Measurements from ENCODE around the gene FSTL4.

Gene FSTL4

DNA sequence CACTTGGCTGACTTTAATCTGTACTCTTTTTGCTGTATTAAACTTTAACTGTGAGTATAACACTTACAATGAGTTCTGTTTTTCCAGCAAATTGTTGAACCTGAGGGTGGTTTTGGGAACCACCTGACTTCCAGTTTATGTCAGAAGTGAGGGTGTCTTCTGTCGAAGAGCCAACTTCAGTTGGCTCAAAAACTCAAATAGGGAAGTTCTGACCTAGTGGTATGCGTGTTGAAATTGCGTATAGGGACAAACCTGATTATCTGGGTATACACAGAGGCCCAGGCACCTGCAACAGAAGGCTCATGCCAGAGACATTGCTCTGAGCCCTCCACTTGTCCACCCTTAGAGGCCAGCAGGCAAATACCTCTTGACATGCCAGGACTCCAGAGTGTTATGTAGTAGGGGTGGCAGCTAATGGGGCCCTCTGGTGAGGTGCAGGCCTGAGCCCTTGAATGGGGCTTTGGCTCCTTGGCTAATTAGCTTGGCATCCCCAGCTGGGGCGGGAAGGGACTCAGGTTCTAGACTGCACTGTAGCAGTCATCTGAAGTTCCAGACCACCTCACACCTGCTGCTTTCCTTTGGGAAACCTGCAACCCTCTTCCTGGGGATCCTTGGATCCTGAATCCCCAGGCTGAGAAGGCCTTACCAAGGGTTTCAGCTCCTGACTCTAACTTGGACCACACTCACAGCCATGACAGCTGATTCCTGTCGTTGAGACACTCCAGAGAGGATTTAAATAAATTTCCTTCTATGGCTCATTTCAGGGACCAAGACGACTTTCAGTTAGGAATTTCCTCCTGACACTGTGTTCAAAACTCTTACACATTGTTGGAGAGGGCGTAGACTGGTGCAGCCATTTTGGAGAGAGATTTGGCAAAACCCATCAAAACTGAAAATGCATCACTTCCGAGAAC lies 370.9 kb downstream of the FSTL4 start:
- no peak for DNase-seq (ENCODE audit: low read depth)

DNA sequence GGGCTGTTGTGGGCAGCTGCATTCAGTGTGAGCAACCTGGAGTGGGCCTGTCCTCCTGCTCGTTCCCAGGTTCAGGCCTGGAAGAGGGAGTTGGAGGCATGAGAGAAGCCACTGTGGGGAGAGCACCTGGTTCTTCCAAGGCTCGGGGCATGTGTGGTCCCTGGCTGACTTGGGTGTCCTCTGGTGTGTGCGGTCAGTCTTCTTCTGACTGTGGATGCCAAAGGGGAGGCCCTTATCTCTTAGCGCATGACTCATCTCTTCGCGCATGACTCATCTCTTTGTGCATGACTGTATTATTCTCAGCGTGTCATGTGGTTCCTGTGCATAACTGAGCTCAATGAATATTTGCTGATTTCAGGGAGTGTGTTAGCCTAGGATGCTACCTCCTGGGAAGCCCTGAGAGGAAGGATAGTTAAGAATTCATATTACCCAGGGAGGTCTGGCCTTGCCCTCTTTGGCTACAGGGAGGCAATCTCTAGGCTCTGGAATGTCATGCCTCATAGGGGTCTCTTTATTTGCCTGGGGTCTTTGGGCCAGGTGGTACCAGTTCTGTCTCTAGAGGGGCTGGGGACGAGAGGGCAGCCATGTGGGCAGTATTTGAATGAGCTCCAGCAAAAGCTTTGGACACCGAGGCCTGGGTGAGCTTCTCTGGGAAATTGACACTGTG lies 371.8 kb downstream of the FSTL4 start:
- peak; percentile 41 for DNase-seq (ENCODE audit: low read depth)

DNA sequence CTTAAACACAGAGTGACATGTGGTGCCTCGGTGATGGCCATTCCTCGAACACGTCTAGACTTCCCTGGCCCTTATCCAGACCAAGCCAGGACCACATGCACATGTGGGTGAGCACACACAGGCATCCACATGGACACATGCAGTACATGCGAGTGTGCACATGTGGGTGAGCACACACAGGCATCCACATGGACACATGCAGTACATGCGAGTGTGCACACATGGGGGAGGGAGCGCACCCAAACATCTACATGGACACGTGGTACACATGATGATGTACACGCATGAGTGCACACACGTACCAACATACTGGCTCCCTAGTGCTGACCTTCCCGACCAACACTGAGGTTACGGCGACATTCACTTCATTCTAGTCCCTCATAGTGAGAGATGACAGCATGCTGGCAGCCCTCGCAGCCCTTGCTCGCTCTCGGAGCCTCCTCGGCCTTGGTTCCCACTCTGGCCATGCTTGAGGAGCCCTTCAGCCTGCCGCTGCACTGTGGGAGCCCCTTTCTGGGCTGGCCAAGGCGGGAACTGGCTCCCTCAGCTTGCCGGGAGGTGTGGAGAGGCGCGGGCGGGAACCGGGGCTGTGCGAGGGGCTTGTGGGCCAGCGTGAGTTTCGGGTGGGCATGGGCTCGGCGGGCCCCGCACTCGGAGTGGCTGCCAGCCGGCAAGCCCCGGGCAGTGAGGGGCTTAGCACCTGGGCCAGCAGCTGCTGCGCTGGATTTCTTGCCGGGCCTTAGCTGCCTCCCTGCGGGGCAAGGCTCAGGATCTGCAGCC lies 373.7 kb downstream of the FSTL4 start:
- DNase-seq (ENCODE audit: low read depth), result no peak

DNA sequence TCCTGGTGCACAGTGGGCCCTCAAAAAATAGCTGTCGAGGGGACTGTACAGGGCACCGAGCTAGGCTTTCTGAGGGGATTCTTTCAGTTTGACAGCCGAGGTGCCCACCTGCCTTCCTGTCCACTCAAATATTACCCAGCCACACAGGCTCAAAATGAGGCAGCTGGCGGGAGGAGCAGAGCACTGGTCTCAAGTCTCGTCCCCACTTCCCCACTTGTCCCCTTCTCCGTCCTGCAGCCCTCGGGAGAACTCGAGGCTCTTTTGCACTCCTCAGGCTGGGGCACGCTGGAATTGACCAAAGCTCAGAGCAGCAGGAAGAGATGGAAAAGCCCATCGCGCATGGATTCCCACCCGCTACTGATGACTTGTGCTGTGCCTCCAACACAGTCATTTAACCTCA lies 375.4 kb downstream of the FSTL4 start:
- no peak for DNase-seq (ENCODE audit: low read depth)

DNA sequence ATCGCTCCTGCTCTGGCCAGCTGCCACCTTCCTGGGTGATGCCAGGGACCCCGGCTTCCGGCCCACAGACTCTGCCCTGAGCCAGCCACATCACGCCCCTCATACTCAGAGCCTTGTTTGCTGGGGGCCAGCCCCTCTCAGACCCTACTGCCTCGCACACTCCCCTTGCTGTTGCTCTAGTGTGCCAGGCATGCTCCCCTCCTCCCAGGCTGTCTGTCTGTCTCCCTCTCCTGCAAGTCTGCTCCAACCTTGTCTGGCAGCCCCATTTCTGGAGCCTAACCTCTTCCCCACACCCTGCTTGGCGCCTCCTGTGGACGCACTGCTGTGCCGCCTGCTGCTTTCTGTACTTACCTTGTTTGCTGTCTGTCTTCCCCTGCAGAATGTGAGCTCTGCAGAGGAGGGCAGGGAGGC lies 375.8 kb downstream of the FSTL4 start:
- DNase-seq (ENCODE audit: low read depth), result no peak

DNA sequence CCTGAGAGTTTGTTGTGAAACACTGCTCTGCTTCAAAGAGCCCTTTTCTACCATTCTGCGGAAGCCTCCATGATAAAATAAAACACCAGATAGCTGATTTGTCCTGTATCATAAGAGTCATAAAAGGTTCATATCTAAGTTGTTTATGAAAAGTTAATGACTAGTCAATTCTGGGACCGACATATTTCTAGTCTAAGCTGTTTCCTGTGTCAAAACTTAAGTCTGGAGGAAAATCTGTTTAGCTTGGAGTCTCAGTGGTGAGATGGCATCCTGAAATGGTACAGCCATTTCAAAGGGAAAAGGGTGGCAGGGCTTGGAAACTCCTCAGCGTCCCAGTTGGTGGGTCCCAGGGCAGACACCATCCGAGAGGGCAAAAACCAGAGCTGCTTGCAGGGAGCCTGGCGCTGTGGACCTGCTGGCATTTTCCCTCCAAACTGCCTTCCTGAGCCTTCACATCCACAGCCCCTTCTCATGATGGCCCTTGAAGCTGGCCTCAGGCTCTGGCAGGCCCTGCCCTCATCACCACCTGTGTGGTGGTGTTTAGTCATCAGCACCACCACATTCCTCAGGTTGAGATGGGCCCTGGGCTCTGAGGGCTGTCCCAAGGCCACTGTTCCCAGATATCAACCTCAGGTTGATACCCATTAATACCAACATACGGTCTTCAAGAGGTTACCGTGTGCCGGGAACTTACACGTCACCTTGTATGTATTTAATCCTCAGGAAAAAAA lies 376.5 kb downstream of the FSTL4 start:
- no peak for DNase-seq (ENCODE audit: low read depth)

DNA sequence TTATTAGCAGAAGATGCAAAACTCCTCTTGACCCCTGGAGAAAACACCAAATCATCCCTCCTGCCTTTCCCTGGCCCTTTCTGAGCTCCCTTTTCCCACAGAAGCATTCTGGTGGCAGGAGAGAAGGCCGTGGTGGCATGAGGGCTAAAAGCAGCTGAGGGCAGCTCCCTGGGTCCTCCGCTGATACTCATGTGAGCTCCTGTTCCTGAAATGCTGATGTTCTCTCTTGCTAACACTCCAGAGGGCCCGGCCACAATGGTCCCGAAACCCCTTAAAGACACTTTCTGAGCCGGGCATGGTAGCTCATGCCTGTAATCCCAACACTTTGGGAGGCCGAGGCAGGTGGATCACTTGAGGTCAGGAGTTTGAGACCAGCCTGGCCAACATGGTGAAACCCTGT lies 377.4 kb downstream of the FSTL4 start:
- no peak for DNase-seq (ENCODE audit: low read depth)

DNA sequence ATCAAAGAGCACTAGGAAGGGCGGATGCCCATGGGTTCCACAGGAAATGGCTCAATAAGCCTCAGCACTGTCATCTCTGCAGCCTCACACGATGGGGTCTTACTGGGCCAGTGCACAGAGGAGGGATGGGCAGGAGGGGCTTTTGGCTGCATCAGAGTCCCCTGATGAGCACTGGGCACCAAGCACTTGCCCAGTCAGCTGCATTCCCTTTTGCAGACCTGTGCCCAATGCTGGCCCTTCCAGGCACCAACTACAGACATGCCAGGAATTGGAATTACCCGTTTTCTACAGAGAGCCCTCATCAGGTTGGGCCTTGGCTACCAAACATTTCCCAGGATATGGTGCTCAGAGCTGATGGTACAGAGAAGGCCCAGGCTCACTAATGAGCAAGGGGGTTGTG lies 378.1 kb downstream of the FSTL4 start:
- DNase-seq (ENCODE audit: low read depth), result no peak

DNA sequence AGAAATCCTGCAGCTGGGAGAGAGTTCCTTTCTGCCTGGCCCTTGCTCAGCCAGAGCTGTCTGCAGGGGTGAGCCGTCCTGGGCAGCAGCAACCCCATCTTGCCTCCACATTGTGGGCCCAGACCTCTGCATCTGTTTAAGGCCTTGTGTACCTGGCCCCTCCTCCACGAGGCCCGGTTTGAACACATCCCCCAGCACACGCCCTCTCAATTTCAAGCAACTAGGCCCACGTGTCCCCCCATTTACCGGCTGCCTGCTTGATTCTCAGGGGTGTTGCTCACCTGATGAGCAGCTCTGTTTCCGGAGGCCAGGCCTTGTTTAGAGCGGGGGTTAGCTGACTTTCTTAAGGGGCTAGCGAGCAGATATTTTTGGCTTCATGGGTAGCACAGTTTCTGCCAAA lies 378.7 kb downstream of the FSTL4 start:
- DNase-seq (ENCODE audit: low read depth), result no peak

DNA sequence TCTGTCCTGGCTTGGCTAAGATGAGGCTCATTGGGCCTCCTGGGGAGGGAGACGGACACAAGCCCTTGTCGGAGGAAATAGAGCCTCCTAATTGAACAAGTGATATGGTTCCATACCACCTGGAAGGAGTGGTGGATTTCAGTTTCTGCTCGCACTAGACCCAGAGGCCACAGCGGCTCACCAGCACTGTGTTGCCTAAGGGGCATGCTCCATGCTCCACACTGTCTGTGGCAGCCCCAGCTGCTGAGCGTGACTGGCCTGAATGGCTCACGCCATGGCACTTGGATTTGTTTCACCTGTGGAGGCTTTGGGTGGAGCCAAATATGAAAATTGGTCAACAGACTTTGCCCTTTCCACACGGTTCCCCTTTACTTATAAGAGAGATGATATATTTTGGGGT lies 379.4 kb downstream of the FSTL4 start:
- no peak for DNase-seq (ENCODE audit: low read depth)

DNA sequence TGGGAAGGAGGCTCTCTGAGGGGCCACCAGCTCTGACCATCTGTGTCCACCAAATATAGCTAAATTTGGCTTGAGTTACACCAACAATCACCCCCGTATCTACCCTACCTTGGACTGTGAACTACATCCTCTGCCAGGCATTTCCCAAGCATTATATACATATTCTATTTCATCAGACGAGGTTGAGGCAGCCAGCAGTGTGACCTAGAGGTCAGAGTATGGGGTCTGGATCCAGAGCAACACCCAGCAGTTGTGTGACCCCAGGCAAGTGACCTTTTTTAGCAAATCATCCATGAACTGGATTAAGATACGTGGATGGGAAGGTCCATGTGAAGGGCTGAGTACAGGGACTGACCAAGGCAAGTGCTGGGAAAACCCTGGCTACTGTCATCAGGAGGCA lies 379.9 kb downstream of the FSTL4 start:
- DNase-seq (ENCODE audit: low read depth), result no peak

DNA sequence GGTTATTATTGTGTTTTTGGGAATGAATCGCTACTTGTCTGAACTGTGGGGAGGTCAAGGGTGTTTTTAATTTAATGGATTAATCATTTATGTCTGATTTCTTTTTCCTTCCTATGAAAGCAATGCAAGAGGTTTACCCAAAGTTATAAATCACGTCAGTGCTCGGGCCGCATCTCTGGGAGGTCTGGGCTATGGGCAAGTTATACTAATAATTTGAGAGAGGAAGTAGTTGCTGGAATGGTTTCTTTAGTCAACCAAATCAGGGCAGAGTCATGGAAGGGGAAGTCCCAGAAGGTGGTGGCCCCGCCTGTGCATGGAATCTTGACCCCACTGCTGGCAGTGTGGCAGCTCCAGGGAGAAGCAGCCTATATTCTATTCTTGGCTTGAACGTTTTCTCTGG lies 380.3 kb downstream of the FSTL4 start:
- DNase-seq (ENCODE audit: low read depth), result no peak

DNA sequence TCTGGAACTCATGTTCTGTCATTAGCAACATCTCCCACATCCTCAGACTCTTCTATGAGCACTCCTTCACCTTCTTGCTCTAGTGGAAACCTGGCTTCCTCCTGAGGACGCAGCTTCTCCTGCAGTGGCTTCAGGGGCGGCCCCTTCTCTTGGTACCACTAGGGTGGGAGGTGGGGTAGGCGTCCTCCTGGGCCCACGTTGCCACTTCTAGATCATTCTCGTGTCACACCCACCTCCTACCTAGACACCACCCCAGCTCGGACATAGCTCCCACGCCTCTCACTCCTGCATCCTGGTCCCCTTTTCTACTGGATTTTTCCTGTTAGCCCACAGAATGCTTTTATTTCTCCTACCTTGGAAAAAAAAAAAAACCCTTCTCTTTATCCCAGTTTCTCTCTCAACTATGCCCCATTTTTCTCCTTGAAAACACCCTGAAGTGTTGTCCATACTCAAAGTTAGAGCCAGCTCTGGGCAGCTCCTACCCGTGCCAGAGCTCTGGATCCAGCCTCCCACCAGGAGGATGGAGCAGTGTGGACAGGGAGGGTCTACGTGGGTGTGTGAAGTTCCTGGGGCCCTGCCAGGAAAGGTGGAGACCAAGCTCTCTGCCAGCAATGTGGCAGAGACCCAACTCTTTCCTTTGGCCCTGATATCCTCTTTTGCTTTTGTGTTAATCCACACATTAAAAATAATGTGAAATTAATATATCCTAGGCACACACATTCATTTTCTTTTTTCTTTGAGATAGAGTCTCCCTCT lies 381.3 kb downstream of the FSTL4 start:
- no peak for DNase-seq (ENCODE audit: low read depth)

DNA sequence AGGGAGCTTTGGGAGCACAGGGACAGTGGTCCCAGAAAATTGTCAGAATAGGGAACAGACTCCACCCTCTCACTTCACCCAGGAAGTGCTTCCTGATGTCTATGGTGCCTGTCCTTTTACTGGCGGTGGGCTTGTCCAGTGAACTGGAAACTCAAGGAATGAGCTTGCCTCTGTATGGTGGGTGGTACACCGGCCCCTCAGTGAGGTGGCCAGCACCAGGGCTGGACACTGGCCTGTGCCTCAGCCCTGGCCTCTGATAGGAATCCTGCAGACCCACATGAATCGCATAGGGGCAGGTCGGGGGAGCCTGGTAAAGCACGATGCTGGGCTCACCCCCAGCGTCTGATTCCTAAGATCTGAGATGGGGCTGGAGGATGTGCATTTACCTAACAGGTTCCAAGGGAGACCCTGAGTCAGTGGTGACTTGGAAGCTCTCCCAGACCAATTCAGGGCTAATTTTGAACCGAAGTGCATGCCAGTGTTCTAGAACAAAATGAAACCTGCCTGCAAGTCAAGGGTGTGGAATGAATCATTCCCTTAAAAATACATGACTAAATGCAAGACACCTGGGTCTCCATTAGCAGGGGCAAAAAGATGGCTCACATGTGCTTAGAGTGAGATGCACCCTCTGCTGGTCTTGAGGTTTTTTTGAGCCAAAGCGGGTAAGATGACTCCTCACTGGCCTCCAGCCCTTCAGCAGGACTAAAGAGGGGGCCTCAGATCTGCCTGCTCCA lies 382.2 kb downstream of the FSTL4 start:
- DNase-seq (ENCODE audit: low read depth), result no peak

DNA sequence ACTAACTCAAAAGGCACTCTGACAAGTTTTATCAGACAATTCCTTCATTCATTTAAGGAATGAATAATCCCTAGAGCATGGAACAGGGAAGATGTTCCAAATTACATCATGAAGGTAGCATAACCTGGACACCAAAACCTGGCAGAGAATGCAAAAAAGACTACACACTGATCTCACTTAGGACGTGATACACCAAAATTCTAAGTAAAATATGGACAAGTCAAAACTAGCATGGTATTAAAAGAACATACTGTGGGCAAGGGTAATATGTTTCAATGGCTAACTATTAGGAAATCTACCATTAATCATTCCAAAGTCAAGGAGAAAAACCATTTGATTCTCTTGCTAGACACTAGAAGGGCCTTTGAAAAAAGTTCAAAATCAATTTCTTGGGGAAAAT lies 384.0 kb downstream of the FSTL4 start:
- DNase-seq (ENCODE audit: low read depth), result no peak

DNA sequence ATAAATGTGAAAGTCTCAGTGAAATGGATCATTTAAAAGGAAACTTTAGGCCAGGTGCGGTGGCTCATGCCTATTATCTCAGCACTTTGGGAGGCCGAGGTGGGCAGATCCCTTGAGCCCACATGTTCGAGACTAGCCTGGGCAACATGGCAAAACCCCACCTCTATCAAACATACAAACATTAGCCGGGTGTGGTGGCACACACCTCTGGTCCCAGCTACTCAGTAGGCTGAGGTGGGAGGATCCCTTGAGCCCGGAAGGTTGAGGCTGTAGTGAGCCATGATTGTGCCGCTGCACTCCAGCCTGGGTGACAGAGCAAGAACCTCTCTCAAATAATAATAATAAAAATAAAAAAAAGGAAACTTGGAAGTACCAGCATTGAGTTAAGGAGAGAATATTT lies 384.4 kb downstream of the FSTL4 start:
- DNase-seq (ENCODE audit: low read depth), result no peak

DNA sequence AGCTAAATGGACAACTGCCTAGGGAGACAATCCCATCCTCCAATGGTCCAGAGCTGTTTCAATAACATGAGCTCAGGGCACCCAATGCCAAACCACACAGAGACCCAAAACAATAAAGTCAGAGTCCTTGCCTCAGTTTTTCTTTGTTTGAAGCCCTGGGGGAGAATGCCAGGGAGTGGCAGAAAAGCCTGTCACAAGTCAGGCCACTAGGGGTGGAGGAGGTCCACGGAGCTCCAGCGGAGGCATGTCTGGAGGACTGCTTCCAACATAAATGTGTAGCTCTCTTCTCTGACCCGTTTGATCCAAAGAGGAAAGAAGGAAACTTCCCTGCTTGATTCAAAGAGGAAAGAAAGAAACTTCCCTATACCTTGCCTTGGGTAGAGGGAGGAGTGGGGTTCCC lies 385.3 kb downstream of the FSTL4 start:
- DNase-seq (ENCODE audit: low read depth), result no peak

DNA sequence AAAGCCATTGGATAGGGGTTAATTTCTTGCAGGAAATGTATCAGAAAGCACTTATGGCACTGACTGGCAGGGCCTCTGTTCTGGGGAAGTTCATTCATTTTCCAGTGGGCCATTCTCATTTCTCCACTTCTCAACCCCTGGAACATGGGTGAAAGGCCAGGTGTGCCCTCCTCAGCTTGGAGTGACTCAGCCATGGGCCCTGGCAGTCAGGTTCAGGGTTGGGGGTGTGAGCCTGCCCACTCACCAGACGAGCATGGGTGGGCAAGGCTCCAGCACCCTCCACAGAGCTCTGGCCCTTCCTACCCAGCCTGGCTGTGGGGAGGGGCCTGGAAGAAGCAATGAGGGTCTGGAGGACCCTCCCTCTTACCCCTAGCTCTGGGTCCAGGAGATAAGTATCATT lies 386.2 kb downstream of the FSTL4 start:
- DNase-seq (ENCODE audit: low read depth), result no peak

DNA sequence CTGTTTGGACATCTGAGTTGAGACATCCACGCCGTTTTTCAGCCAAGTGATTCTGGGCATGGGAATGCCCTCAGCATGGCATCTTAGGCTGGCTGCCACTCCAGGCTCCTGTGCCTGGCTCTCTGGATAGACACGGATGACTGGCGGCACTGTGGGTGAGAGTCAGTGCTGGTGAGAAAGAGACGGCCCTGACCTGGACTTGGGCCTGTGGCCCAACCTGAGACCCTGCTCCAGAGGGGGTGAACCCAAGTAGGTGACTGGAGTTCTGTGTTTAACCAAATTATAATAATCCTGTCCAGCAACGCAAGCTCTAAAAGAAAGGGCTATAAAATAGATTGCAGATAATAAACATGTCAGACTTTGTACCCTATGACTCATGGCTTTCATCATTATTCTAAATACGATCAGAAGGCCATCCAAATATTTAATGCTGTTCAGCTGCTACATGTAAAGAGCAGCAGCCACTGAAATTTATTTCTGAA lies 386.6 kb downstream of the FSTL4 start:
- DNase-seq (ENCODE audit: low read depth), result no peak

DNA sequence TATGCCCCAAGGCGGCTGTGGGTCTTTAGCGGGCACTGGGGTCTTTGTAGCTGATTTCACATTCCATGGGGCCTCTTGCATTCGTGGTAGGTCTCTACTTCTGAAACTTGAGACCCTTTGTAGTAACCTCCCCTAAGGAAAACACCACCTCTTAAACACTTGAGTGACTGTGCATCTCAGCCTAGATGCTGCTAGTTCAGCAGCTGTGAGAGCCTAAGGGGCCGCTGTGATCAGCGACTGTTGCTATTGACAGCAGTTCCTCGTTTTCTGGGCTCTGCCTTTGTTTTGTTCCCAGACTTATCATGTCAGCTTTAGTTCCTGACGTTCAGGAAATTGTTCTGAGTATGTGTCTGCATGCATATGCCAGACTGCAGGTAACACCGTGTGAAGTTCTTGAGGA lies 389.4 kb downstream of the FSTL4 start:
- DNase-seq (ENCODE audit: low read depth), result no peak

DNA sequence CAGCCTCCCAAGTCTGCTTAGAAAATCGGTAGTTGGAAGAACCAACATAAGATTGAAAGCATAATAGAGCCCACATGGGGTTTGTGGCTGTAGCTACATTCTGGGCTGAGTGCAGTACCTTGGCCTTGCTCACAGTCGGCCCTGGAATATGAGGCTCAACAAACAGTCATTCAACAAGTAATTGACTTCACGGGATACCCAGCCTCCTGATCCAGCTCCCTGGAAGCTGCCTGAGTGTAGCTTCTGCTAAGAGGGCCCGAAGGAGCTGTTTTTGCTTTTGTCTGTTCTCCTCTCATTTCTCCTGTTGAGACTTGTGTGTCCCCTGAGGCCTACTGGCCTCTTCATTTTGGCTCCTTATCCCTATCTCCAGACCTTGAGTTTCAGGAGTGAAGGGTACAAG lies 389.8 kb downstream of the FSTL4 start:
- DNase-seq (ENCODE audit: low read depth), result no peak

All from activated T-cell treated with anti-CD3 and anti-CD28 coated beads for 48 hours (primary cell).